HG03439 (cell line): ENCODE data around the gene GAPVD1.
"Not testable (repeated sequence)": the region's sequence is repeated elsewhere in the genome, so short reads cannot be mapped to it uniquely, and the experiment has no call there.

ENCODE experiments used
- ATAC-seq: cut with Tn5 transposase; IDR thresholded peaks from one replicate; pipeline ENCODE4 v1.9.1; 2021; ENCODE audit warnings: mild to moderate bottlenecking, moderate library complexity; ENCODE audit not compliant: unreplicated experiment

Gene GAPVD1

GRCh38 chr9:125254231-125254630 is 7.4 kb upstream of the GAPVD1 start:
- no peak for ATAC-seq

GRCh38 chr9:125255781-125256391 is 5.7 kb upstream of the GAPVD1 start:
- ATAC-seq, result no peak

- no peak for ATAC-seq
Observed at GRCh38 chr9:125258160-125258785, 3.4 kb upstream of the GAPVD1 start.

- ATAC-seq, result no peak
Observed at GRCh38 chr9:125258832-125259534, 2.6 kb upstream of the GAPVD1 start.

GRCh38 chr9:125260561-125260960 is 1.1 kb upstream of the GAPVD1 start:
- ATAC-seq, result no peak

- ATAC-seq, result no peak
Observed at GRCh38 chr9:125262294-125262991, 817 bp downstream of the GAPVD1 start.

- not testable (repeated sequence) for ATAC-seq
Observed at GRCh38 chr9:125264068-125264467, 2.4 kb downstream of the GAPVD1 start.

GRCh38 chr9:125268394-125269013 is 6.9 kb downstream of the GAPVD1 start:
- no peak for ATAC-seq

GRCh38 chr9:125269014-125269397 is 7.4 kb downstream of the GAPVD1 start:
- no peak for ATAC-seq

- no peak for ATAC-seq
Observed at GRCh38 chr9:125271081-125271480, 9.5 kb downstream of the GAPVD1 start.

GRCh38 chr9:125272697-125273096 is 11.1 kb downstream of the GAPVD1 start:
- ATAC-seq, result no peak

GRCh38 chr9:125276771-125277170 is 15.1 kb downstream of the GAPVD1 start:
- no peak for ATAC-seq

GRCh38 chr9:125277411-125277810 is 15.8 kb downstream of the GAPVD1 start:
- ATAC-seq, result no peak

GRCh38 chr9:125280945-125281344 is 19.3 kb downstream of the GAPVD1 start:
- no peak for ATAC-seq

GRCh38 chr9:125284855-125285254 is 23.2 kb downstream of the GAPVD1 start:
- ATAC-seq, result no peak

GRCh38 chr9:125286935-125287433 is 25.4 kb downstream of the GAPVD1 start:
- ATAC-seq, result not testable (repeated sequence)

GRCh38 chr9:125293134-125293533 is 31.5 kb downstream of the GAPVD1 start:
- ATAC-seq, result no peak

- ATAC-seq, result no peak
Observed at GRCh38 chr9:125295657-125296056, 34.0 kb downstream of the GAPVD1 start.

GRCh38 chr9:125296843-125297372 is 35.3 kb downstream of the GAPVD1 start:
- ATAC-seq, result no peak

GRCh38 chr9:125297917-125298316 is 36.3 kb downstream of the GAPVD1 start:
- ATAC-seq, result no peak

GRCh38 chr9:125302241-125302640 is 40.6 kb downstream of the GAPVD1 start:
- no peak for ATAC-seq
